AG09319 (cell line): ENCODE results near the gene CADM2.

Experiments
- DNase-seq: peaks from one replicate; pipeline ENCODE4 v3.0.0-alpha.2; 2010; ENCODE audit warnings: low read depth; ENCODE audit errors: extremely low read depth
- CTCF ChIP-seq: IDR thresholded peaks from 2 replicates; pipeline ENCODE4 v1.5.1; 2011; ENCODE audit warnings: low read depth, mild to moderate bottlenecking, inconsistent platforms, low read length, moderate library complexity

Gene CADM2

GRCh38 chr3:85780806-85781205 is 822.0 kb downstream of the CADM2 start:
- DNase-seq = no peak

GRCh38 chr3:85781806-85782205 is 823.0 kb downstream of the CADM2 start:
- DNase-seq = no peak
- TF ChIP-seq CTCF = no peak

More at GRCh38 chr3:85780806-85781205, 822.0 kb downstream of the CADM2 start:
- TF ChIP-seq CTCF = no peak

GRCh38 chr3:85783291-85783690 is 824.5 kb downstream of the CADM2 start:
- no peak for TF ChIP-seq CTCF
- DNase-seq = no peak

- no peak for TF ChIP-seq CTCF
- no peak for DNase-seq
Measured at GRCh38 chr3:85785766-85786165, 827.0 kb downstream of the CADM2 start.

GRCh38 chr3:85790445-85791030 is 831.7 kb downstream of the CADM2 start:
- no peak for DNase-seq
- no peak for TF ChIP-seq CTCF

- no peak for DNase-seq
- TF ChIP-seq CTCF = no peak
Measured at GRCh38 chr3:85796140-85796539, 837.4 kb downstream of the CADM2 start.

GRCh38 chr3:85800676-85801075 is 841.9 kb downstream of the CADM2 start:
- TF ChIP-seq CTCF = no peak
- no peak for DNase-seq
